Islet precursor cell (in vitro differentiated cells): ENCODE measurements around the gene ELP2.
A peak's percentile ranks its signal among the peaks of the same experiment; 100 is the strongest.

Experiments
- DNase-seq: peaks from one replicate; pipeline ENCODE4 v3.0.0-alpha.2; 2018

ELP2 gene

DNA sequence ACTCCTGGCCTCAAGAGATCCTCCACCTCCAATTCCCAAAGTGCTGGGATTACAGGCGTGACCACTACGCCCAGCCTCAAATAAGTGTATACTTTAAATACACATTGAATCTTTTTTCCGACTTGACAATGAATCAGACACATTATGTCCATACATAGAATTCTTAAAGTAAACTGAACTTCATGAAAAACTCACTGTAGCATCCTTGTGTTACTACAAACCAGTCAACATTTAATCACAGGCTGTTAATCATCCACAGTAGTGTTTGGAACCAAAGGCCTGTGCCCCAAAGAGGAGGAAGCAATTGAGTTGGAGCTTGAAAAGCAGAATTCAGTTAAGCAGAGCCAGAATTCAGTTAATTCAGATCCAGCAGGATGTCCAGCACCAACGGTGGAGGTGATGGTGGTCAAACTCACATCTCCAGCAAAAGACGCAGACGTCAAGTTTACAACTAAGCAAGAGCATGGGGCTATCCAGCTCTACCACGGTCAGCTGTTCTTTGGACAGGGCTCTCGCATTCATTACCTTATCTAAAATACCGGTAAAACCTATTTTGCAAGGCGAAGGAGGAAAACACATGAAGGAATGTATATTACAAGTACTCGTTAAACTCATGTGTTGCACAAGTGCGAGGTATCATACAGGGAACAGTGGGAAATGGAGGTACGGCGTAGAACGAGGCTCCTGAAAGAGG, 1.7 kb upstream of the ELP2 start:
- DNase-seq: no peak

- DNase-seq: peak; percentile 57
Measured at GRCh38 chr18:36128530-36128870, 1.2 kb upstream of the ELP2 start.

DNA sequence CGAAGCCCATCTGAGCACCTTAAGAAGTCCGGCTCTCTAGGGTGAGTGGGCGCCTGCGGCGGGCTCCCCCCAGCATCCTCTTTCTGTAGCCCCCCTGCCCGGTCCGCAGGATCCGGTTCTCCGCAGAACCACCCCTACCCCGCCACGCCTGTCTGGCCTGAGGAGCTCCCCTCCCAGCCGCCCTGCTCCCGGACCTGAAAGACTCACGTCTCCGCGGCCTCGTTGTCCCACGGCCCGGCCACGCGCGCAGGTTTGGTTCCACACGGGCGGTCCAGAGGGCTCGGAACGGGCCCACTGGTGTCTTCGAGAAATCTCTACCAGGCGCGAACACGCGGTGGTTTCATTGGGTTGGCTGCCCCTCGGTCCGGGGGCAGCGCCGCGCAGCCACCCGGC, 796 bp upstream of the ELP2 start:
- DNase-seq: no peak

- DNase-seq: no peak
Measured at GRCh38 chr18:36130039-36130831, 536 bp downstream of the ELP2 start.

- no peak for DNase-seq
Measured at GRCh38 chr18:36130883-36131653, 1.4 kb downstream of the ELP2 start.

DNA sequence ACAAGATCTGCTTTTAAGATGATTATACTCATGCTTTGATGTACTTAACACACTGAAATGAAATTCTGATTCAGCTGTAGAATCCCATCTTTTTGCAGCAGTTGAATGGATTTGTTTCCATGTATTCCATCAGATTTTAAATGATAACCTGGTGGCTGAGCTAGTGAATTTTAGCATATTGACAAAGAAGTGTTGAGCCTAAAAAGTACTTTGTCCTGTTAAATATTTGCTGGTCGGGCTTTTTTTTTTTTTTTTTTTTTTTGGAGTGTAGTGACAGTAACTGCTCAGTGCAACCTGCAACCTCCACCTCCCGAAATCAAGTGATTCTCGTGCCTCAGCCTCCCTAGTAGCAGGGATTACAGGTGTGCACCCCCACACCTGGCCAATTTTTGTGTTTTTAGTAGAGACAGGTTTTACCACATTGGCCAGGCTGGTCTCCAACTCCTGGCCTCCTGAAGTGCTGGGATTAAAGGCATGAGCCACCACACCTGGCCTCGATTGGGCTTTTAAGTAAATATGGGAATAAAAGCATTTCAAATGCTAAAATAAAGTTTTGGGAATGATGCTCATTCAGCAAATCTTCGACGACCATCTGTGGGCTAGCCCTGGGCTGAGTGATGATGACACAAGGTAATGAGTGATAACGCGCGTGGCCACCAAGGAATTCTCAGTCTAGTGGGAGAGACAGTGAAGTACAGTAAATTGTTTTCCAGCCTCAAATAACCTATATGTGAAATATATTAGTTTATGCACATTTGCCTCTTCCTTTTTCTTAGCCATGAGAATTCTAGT, 2.2 kb downstream of the ELP2 start:
- no peak for DNase-seq

GRCh38 chr18:36132756-36133155, 3.1 kb downstream of the ELP2 start:
- DNase-seq: no peak

DNA sequence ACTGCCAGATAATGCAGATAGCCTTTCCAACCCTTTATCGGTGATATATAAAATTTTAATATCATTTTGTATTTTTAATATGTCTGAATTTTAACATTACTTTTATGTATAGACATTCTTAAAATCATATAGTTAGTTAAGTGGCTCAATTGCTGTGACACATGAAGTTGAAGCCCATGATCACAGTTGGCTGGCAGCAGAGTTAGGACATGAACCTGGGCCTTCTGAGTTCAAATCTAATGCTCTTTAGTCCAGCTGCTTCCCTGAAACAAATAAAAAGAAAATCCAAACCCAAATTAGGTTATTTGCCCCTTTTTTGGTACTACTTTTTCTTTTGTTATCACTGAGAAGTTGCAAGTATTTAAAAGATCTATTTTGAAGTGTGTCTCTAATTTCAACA, 5.6 kb downstream of the ELP2 start:
- DNase-seq: no peak

DNA sequence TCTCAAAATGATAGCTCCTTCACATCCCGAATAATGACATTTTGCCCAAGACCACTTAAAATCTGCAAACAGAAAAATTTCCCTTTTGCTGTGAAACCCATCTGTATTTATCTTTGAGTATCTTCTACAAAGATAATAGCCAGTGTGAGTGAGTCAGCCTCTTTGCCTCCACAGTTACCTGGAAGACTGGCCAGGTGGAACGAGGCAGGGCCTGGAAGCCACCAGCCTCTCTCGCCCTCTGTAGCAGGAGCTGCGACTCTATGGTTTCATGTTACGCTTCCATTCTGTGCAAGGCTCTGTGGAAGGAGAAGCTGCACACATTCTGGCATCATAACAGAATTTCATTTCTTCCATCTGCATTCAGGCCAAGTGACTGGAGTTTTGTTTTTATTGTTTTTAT, 9.5 kb downstream of the ELP2 start:
- DNase-seq: peak; percentile 56

GRCh38 chr18:36141576-36141975, 11.9 kb downstream of the ELP2 start:
- DNase-seq: no peak

- DNase-seq: no peak
Measured at GRCh38 chr18:36142751-36143150, 13.1 kb downstream of the ELP2 start.

- no peak for DNase-seq
Measured at GRCh38 chr18:36143391-36143790, 13.7 kb downstream of the ELP2 start.

- DNase-seq: no peak
Measured at GRCh38 chr18:36149514-36150289, 20.0 kb downstream of the ELP2 start.

- no peak for DNase-seq
Measured at GRCh38 chr18:36152781-36153180, 23.1 kb downstream of the ELP2 start.

DNA sequence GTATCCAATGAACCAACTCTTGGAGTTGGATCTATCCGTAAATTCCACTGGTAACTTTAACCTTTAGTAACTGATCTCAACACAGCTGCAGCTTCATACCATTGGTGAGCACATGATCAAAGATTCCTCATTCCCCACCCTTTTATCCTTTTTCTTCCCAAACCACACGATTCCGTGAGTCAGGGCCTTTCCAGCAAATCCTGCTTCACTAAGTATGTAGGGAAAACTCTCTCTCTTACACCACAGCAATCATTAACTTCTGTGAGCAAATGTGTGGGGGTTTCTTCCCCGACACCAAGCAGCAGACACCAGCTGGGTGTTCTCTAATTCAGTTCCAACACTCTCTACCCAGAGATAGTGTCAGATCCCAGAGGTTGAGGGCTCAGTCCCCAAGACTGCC, 23.5 kb downstream of the ELP2 start:
- DNase-seq: no peak

DNA sequence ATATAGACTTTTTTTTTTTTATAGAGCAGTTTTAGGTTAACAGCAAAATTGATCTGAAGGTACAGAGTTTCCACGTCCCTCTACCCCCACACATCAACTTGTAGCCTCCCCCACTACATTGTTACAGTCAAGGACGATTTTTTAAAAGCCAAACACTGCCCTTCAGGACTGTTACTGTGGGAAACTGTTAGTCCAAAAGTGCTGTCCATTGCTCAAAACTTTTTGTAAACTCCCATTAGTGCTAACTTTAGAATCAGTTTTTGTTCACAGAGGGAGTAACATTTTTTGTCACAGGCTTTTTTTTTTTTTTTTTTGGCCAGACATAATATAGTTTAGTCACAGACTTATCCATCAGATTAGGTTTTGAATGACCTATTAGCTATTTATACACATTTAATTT, 24.1 kb downstream of the ELP2 start:
- no peak for DNase-seq

DNA sequence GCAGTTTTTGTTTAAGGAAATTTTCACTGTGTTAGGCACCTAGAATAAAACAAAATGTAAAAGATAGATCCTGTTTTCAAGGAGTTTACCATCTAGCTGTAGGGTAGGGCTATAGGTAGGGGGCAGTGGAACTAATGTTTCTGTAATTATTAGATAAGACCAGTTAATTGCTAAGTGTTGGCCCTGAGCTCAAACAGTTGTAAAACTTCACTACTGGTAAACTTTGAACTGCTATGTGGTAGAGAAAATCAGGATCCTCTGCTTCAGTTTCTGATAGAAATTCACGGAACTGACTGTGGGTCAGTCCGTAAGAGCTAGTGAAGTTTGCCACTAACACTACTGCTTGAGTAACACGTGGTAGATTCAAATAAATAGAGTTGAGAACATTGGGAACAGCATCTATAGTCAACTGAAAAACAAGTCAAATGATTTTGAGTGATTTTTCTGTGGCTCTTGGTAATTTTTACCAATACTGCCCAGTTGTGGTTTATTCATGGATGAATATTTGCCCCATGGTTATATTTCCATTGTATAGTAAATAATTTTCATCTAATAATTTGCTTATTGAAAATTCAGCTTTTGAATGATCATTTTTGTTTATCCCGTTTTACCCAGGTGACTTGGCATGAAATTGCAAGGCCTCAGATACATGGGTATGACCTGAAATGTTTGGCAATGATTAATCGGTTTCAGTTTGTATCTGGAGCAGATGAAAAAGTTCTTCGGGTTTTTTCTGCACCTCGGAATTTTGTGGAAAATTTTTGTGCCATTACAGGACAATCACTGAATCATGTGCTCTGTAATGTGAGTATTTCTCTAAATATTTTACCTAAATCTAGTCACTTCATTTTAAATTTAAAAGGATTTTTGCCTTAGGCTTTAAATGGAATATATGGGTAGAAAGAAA, 26.4 kb downstream of the ELP2 start:
- DNase-seq: no peak

GRCh38 chr18:36157441-36157840, 27.7 kb downstream of the ELP2 start:
- no peak for DNase-seq

DNA sequence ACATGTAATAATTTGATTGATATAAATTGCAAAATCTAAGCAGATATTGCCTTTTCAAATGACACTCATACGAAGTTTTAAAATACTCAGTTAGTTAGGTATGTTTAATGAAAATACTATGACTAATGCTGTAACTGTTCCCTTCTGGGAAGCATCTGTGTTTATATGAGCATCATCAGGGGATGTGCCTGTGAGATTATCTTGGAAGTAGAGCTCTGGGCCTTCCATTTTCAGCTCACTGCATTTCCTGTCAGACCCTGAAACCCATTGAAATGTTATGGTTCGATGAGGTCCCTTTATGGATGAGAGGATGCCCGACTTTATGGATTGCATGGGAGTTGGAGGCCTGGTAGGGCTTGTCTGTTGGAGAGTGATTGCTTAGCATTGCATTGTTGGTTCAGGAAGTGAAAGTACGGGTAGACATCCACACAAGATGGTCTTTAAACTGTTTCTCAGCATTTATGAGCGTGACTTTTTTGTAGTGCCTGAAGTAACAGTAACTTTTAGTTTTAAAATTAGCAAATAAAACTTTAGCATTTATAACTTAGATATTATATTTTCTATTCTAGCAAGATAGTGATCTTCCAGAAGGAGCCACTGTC, 28.7 kb downstream of the ELP2 start:
- no peak for DNase-seq

DNA sequence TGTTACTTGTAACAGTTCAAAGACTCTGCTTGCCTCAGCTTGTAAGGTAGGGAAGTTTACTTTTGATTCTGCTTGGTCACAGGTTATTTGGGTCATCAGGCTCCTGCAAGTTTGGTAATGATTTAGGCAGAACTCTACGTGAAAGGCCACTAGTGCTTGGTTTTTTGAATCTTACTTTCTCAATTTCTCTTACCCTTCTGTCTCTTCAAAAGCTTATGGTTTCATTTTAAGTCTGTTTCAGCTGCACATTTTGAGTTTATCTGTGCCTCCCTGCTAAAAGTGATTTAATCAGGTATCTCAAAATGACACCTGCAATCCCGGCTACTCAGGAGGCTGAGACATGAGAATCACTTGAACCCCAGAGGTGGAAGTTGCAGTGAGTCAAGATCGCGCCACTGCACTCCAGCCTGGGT, 31.3 kb downstream of the ELP2 start:
- no peak for DNase-seq

GRCh38 chr18:36162981-36163380, 33.3 kb downstream of the ELP2 start:
- no peak for DNase-seq
